Measurements from ENCODE around the gene MTMR4.

DNA sequence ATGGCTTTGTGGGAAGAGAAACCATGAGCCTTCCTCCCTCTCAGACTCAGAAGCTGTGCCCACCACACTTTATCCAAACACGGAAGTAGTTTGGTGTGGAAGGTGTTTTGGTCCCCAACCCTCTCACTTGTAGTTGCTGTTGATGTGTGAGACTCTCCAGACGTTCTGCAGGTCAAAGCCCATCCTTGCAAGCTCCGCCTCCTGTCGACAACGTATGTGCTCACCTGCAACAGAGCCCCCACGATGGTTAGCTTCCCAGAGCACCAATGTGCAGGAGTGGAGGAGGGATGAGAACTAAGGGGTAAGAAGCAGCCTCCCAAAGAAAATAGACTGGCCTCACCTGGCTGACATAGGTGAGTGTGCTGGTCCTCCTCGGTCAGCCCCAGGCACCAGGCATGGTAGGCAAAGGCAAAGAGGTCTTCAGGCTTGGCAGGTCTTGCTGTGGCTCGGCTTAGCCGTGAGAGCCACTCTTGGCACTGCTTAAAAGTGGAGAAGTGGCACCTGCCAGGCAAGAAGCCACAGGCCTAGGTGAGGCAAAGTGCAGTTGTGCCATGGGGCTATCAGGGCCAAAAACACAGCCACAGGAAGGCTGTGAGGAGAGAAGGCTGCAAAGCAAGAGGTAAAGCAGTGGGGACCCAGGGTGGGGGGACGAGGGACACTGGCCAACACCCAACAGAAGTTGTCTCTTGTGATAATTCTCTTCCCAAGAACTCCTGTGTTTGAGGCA is 5.9 kb downstream of the MTMR4 start:
- TF ChIP-seq EZH2phosphoT487 (IDR thresholded peaks at IDR 0.05; ENCODE audit: borderline replicate concordance, low read length), result no peak
- TF ChIP-seq, protein P1, sequence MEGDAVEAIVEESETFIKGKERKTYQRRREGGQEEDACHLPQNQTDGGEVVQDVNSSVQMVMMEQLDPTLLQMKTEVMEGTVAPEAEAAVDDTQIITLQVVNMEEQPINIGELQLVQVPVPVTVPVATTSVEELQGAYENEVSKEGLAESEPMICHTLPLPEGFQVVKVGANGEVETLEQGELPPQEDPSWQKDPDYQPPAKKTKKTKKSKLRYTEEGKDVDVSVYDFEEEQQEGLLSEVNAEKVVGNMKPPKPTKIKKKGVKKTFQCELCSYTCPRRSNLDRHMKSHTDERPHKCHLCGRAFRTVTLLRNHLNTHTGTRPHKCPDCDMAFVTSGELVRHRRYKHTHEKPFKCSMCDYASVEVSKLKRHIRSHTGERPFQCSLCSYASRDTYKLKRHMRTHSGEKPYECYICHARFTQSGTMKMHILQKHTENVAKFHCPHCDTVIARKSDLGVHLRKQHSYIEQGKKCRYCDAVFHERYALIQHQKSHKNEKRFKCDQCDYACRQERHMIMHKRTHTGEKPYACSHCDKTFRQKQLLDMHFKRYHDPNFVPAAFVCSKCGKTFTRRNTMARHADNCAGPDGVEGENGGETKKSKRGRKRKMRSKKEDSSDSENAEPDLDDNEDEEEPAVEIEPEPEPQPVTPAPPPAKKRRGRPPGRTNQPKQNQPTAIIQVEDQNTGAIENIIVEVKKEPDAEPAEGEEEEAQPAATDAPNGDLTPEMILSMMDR (IDR thresholded peaks at IDR 0.05; ENCODE audit: low read depth, low read length, poor library complexity, severe bottlenecking), result no peak

Data from DOHH2 (cell line).